K562 (cell line): ENCODE measurements around the gene SIRPD.

Experiments used
- CTCF ChIP-seq, 3 experiments: IDR thresholded peaks in 2 of 3; conservative IDR thresholded peaks in 1 of 3; 2 replicates each; pipeline ENCODE4 v1.5.1; 2011 to 2012; ENCODE audit warnings: low read length in 3 of 3, mild to moderate bottlenecking in 3 of 3, control low read depth in 2 of 3, improper control_type of control experiment in 1 of 3, inconsistent platforms in 1 of 3, low read depth in 1 of 3, mixed read lengths in 1 of 3, moderate library complexity in 1 of 3; ENCODE audit not compliant: insufficient read depth in 2 of 3
- KAT8 ChIP-seq: fragments of 450-650 bp; IDR thresholded peaks from 2 replicates; pipeline ENCODE4 v1.6.1; 2016; ENCODE audit warnings: low read depth, mild to moderate bottlenecking
- POLR2A ChIP-seq: fragments of 450-650 bp; conservative IDR thresholded peaks from 2 replicates; pipeline ENCODE4 v1.6.1; 2016
- SPI1 ChIP-seq: IDR thresholded peaks from 2 replicates; pipeline ENCODE4 v1.6.1; 2011; ENCODE audit warnings: low read depth, low read length, control low read depth, borderline replicate concordance
- SRF ChIP-seq, 2 experiments: fragments of 250-450, 450-650 bp in 1 of 2; sonication (Bioruptor Pico) in 1 of 2; sonication (generic) in 1 of 2; formaldehyde crosslinking; IDR thresholded peaks; 2 replicates each; pipeline versions ENCODE4 v1.5.0 to v1.5.1; 2020 to 2022; ENCODE audit warnings: mild to moderate bottlenecking in 1 of 2, missing genetic modification reagents in 1 of 2
- ZNF140 ChIP-seq: fragments of 250-450 bp; sonication (Bioruptor Pico); IDR thresholded peaks from 2 replicates; pipeline ENCODE4 v1.8.0; 2021; ENCODE audit warnings: moderate library complexity, mild to moderate bottlenecking, inconsistent platforms
- ZNF445 ChIP-seq: fragments of 250-450 bp; sonication (Bioruptor Pico); IDR thresholded peaks from 2 replicates; pipeline ENCODE4 v1.4.0; 2020; ENCODE audit warnings: low read depth, mild to moderate bottlenecking, moderate library complexity
- TF ChIP-seq, protein P1 (sequence below): IDR thresholded peaks from 2 replicates; pipeline ENCODE4 v1.6.1; 2016; ENCODE audit warnings: missing genetic modification characterization, missing compliant biosample characterization

GRCh38 chr20:1505871-1506270 is 51.6 kb downstream of the SIRPD start:
- TF ChIP-seq SPI1, result no peak
- TF ChIP-seq ZNF140, result no peak
- no peak for TF ChIP-seq CTCF (IDR thresholded peaks at IDR 0.05 in 2 of 3, conservative IDR thresholded peaks at IDR 0.05 in 1 of 3; ENCODE audit: insufficient read depth in 2 of 3, low read depth in 1 of 3, low read length in 3 of 3)
- TF ChIP-seq, protein P1, sequence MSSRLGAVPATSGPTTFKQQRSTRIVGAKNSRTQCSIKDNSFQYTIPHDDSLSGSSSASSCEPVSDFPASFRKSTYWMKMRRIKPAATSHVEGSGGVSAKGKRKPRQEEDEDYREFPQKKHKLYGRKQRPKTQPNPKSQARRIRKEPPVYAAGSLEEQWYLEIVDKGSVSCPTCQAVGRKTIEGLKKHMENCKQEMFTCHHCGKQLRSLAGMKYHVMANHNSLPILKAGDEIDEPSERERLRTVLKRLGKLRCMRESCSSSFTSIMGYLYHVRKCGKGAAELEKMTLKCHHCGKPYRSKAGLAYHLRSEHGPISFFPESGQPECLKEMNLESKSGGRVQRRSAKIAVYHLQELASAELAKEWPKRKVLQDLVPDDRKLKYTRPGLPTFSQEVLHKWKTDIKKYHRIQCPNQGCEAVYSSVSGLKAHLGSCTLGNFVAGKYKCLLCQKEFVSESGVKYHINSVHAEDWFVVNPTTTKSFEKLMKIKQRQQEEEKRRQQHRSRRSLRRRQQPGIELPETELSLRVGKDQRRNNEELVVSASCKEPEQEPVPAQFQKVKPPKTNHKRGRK, result no peak
- no peak for TF ChIP-seq POLR2A
- TF ChIP-seq SRF (CRISPR knock-in tag; IDR thresholded peaks at IDR 0.05), result no peak
- TF ChIP-seq ZNF445 (CRISPR knock-in tag), result no peak
- TF ChIP-seq KAT8, result no peak
